ENCODE measurements around the gene DHRS13.

DNA sequence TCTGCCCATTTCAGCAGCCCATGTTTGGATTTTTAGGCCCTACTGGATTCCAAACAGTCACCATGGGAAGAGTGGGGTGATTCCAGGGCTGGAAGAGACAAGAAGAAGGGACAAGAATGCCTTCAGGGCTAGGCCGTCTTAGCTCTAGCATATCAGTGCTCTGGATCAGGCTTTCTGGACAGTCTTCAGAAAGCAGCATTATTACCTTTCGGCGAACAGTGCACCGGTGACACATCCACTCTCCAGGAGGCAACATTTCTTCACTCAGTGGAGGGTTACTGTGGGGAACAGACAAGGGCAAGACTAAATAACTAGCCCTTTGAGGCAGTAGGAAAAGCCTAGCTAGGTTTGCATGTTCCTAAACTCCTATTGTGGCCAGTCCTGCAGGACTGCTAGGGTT, 23.9 kb upstream of the DHRS13 start:
- TF ChIP-seq, protein P1, sequence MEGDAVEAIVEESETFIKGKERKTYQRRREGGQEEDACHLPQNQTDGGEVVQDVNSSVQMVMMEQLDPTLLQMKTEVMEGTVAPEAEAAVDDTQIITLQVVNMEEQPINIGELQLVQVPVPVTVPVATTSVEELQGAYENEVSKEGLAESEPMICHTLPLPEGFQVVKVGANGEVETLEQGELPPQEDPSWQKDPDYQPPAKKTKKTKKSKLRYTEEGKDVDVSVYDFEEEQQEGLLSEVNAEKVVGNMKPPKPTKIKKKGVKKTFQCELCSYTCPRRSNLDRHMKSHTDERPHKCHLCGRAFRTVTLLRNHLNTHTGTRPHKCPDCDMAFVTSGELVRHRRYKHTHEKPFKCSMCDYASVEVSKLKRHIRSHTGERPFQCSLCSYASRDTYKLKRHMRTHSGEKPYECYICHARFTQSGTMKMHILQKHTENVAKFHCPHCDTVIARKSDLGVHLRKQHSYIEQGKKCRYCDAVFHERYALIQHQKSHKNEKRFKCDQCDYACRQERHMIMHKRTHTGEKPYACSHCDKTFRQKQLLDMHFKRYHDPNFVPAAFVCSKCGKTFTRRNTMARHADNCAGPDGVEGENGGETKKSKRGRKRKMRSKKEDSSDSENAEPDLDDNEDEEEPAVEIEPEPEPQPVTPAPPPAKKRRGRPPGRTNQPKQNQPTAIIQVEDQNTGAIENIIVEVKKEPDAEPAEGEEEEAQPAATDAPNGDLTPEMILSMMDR (IDR thresholded peaks at IDR 0.05): no peak
- TF ChIP-seq GTF2I (CRISPR knock-in tag; conservative IDR thresholded peaks at IDR 0.05) (no peak), GRHL2 (CRISPR knock-in tag; IDR thresholded peaks at IDR 0.05; ENCODE audit: insufficient replicate concordance, severe bottlenecking) (no peak)
- TF ChIP-seq, protein P2, sequence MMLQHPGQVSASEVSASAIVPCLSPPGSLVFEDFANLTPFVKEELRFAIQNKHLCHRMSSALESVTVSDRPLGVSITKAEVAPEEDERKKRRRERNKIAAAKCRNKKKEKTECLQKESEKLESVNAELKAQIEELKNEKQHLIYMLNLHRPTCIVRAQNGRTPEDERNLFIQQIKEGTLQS (CRISPR knock-in tag; conservative IDR thresholded peaks at IDR 0.05): no peak
